Mesothelial cell of epicardium (in vitro differentiated cells): ENCODE measurements around the gene TAGLN2. TPM values are rescaled to one million over a fixed set of nuclear protein-coding genes. Genes with fewer than 3 reads are reported as not detected.

Experiments used
- DNase-seq, 2 experiments: peaks; one replicate each; pipeline ENCODE4 v3.0.0; 2021; ENCODE audit warnings: low spot score in 2 of 2; ENCODE audit not compliant: unreplicated experiment in 2 of 2
- H3K27ac Mint-ChIP-seq: 2 replicates; pipeline ENCODE4 v1.8.0; 2021; ENCODE audit warnings: mixed read lengths
- H3K27me3 Mint-ChIP-seq: 2 replicates; pipeline ENCODE4 v1.8.0; 2021; ENCODE audit warnings: low read depth, mixed read lengths
- H3K36me3 Mint-ChIP-seq: 2 replicates; pipeline ENCODE4 v1.8.0; 2021; ENCODE audit warnings: mixed read lengths
- H3K4me1 Mint-ChIP-seq: 2 replicates; pipeline ENCODE4 v1.8.0; 2021; ENCODE audit warnings: mixed read lengths
- H3K4me3 Mint-ChIP-seq: 2 replicates; pipeline ENCODE4 v1.8.0; 2021; ENCODE audit warnings: mild to moderate bottlenecking, moderate library complexity, mixed read lengths
- H3K9me3 Mint-ChIP-seq: 2 replicates; pipeline ENCODE4 v1.8.0; 2021; ENCODE audit warnings: mixed read lengths
- CTCF ChIP-seq: fragments of 200-600 bp; sonication (generic); IDR thresholded peaks from one replicate; pipeline ENCODE4 v1.5.0; 2021; ENCODE audit warnings: antibody characterized with exemption; ENCODE audit not compliant: unreplicated experiment
- total RNA-seq: library from RNA; stranded (reverse); gene quantifications from 3 replicates; pipeline ENCODE4 v1.2.1, GENCODE V29; 2021

Gene TAGLN2
- total RNA-seq, 1 donor from 2014 or later = 41.6 TPM

- no peak for DNase-seq
- H3K27ac Mint-ChIP-seq = peak overlapping the region; percentile 95
- peaks cover 2% of the 10 kb centered on the region for H3K27me3 Mint-ChIP-seq
- peak overlapping the region; percentile 93 for H3K4me3 Mint-ChIP-seq
- peaks cover 72% of the 10 kb centered on the region for H3K4me1 Mint-ChIP-seq
- TF ChIP-seq CTCF = no peak
- no peaks in the 10 kb centered on the region for H3K9me3 Mint-ChIP-seq
- H3K36me3 Mint-ChIP-seq = peaks cover 5% of the 10 kb centered on the region
Measured at GRCh38 chr1:159943908-159944622, 18.8 kb upstream of the TAGLN2 start.

- Mint-ChIP-seq H3K36me3 (peaks cover 9% of the 10 kb centered on the region), H3K27me3 (peaks cover 2% of the 10 kb centered on the region), H3K4me1 (peaks cover 69% of the 10 kb centered on the region), H3K27ac (peak overlapping the region; percentile 75), H3K4me3 (peak overlapping the region; percentile 93), H3K9me3 (no peaks in the 10 kb centered on the region)
- TF ChIP-seq CTCF = no peak
- DNase-seq = no peak
Measured at GRCh38 chr1:159943278-159943640, 18.0 kb upstream of the TAGLN2 start.

- Mint-ChIP-seq H3K36me3 (peaks cover 9% of the 10 kb centered on the region), H3K9me3 (no peaks in the 10 kb centered on the region), H3K4me1 (peaks cover 69% of the 10 kb centered on the region), H3K4me3 (peak overlapping the region; percentile 36), H3K27me3 (no peaks in the 10 kb centered on the region), H3K27ac (no peak overlapping the region)
- DNase-seq = no peak
- TF ChIP-seq CTCF = no peak
Measured at GRCh38 chr1:159942632-159943277, 17.4 kb upstream of the TAGLN2 start.

- no peak for TF ChIP-seq CTCF
- Mint-ChIP-seq H3K27ac (peak overlapping the region; percentile 11), H3K4me1 (peaks cover 71% of the 10 kb centered on the region), H3K36me3 (peaks cover 9% of the 10 kb centered on the region), H3K4me3 (peak overlapping the region; percentile 37), H3K27me3 (no peaks in the 10 kb centered on the region), H3K9me3 (no peaks in the 10 kb centered on the region)
- DNase-seq = no peak
Measured at GRCh38 chr1:159941591-159942560, 16.6 kb upstream of the TAGLN2 start.

GRCh38 chr1:159941141-159941540, 15.8 kb upstream of the TAGLN2 start:
- H3K4me3 Mint-ChIP-seq = peak overlapping the region; percentile 30
- no peaks in the 10 kb centered on the region for H3K9me3 Mint-ChIP-seq
- H3K4me1 Mint-ChIP-seq = peaks cover 64% of the 10 kb centered on the region
- H3K36me3 Mint-ChIP-seq = peaks cover 9% of the 10 kb centered on the region
- H3K27me3 Mint-ChIP-seq = no peaks in the 10 kb centered on the region
- TF ChIP-seq CTCF = no peak
- no peak for DNase-seq
- no peak overlapping the region for H3K27ac Mint-ChIP-seq
